ENCODE data around the gene JADE2. TPM values are rescaled to one million over a fixed set of nuclear protein-coding genes. Genes with fewer than 3 reads are reported as not detected.

Gene JADE2
- total RNA-seq, 1 experiment from 2014 or later = 39.9 TPM

GRCh38 chr5:134553821-134554267, 28.4 kb downstream of the JADE2 start:
- TF ChIP-seq POLR2A (IDR thresholded peaks at IDR 0.05; ENCODE audit: borderline replicate concordance, extremely low read depth, insufficient read depth, insufficient read length) = no peak
- no peak for TF ChIP-seq REST (IDR thresholded peaks at IDR 0.05; ENCODE audit: low read depth)
- no peak for TF ChIP-seq SRF (IDR thresholded peaks at IDR 0.05; ENCODE audit: low read depth)
- no peak for TF ChIP-seq EZH2phosphoT487 (IDR thresholded peaks at IDR 0.05; ENCODE audit: borderline replicate concordance)
- TF ChIP-seq FOSL1 (IDR thresholded peaks at IDR 0.05; ENCODE audit: low read depth) = no peak
- no peak for TF ChIP-seq TCF7L2 (IDR thresholded peaks at IDR 0.05; ENCODE audit: borderline replicate concordance, extremely low read depth, insufficient read depth, insufficient read length)
- TF ChIP-seq RAD21 (IDR thresholded peaks at IDR 0.05; ENCODE audit: low read depth) = no peak
- TF ChIP-seq MAX (IDR thresholded peaks at IDR 0.05) = no peak
- no peaks in the 10 kb centered on the region for H3K9me2 ChIP-seq (ENCODE audit: insufficient read depth)
- H3K27ac ChIP-seq (ENCODE audit: low read depth, low read length) = no peak overlapping the region
- peaks cover 0 to 6% of the 10 kb centered on the region in 2 experiments; a peak in 1 of 4 replicates for H3K36me3 ChIP-seq (ENCODE audit: control insufficient read depth in 1 of 2, insufficient read depth in 2 of 2, low read length in 2 of 2)
- no peaks in the 10 kb centered on the region for H3K27me3 ChIP-seq (ENCODE audit: insufficient read depth, low read length)
- POLR2A ChIA-PET = no interaction called here
- CTCF ChIA-PET = no interaction called here
- intact Hi-C loops (cut with micrococcal nuclease) = no loop called here
- no peak overlapping the region for H3K4me2 ChIP-seq (ENCODE audit: low read length)
- no peaks in the 10 kb centered on the region for H3K79me2 ChIP-seq (ENCODE audit: insufficient read depth, low read length)
- no peak for ATAC-seq
- DNase-seq (ENCODE audit: low read depth, low spot score) = no peak
- H3K4me3 ChIP-seq (replicated peaks in 1 of 2; ENCODE audit: low read depth in 1 of 2, low read length in 2 of 2) = no peak overlapping the region
- no peaks in the 10 kb centered on the region for H3K9me3 ChIP-seq (ENCODE audit: control insufficient read depth in 1 of 2, insufficient read depth in 1 of 2, low read depth in 1 of 2, low read length in 2 of 2)
- BruUV-seq (replicated peaks) = no TSS peak
- H3K9ac ChIP-seq (ENCODE audit: low read length) = no peak overlapping the region
- H4K20me1 ChIP-seq (ENCODE audit: insufficient read depth) = no peaks in the 10 kb centered on the region
- no peak overlapping the region for H2AFZ ChIP-seq (ENCODE audit: low read depth, low read length, poor library complexity, severe bottlenecking)
- RAD21 ChIA-PET (ENCODE audit: low non-redundant PET in 1 of 2, low total read pairs in 2 of 2, uncharacterized antibody in 2 of 2, unreplicated experiment in 2 of 2) = no interaction called here
- peaks cover 14 to 32% of the 10 kb centered on the region in 2 experiments for H3K4me1 ChIP-seq (ENCODE audit: control insufficient read depth in 1 of 2, insufficient read depth in 2 of 2, low read length in 2 of 2)
